ENCODE measurements around the gene CDK14. TPM values are rescaled to one million over a fixed set of nuclear protein-coding genes. Genes with fewer than 3 reads are reported as not detected.

The CDK14 gene
- polyA plus RNA-seq, 3 donors: 1.7 to 2.5 (median 2.1) TPM

DNA sequence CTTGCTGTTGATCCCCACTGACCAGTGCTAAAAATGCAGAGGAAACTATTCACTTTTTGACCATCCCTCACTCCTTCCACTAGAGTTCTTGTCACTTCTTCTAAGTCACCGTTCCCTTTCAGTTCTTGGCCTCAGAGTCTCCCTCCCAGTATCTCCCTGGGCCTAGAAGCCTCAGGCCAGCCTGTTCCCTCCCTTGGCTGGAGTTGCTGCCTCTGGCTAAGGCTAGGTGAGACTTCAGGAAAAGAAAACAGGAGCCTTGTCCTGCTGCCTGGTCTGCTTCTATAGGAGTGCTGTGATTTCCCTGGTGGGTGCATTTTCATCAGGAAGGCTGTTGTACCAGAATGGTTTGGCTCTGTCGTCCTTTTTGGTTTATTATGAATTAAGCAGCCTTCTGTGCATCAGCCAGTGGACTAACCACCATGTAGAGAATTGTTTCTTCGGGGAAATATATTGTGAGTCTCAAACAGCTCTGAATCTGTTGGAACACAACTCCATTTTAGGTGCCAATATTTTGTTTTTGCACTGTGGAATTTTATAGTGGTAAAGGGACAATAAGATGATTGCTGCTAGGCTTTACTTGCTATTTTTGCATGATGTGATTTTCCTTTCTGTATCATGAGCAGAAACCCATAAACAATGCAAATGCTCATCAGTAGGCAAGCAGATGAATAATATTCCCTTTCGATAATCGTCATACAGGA lies 434.7 kb downstream of the CDK14 start:
- no peaks in the 10 kb centered on the region for H4K20me1 ChIP-seq (ENCODE audit: insufficient read depth, low read length)
- Mint-ChIP-seq H3K4me1 (no peaks in the 10 kb centered on the region), H3K36me3 (no peaks in the 10 kb centered on the region), H3K4me3 (no peak overlapping the region), H3K27ac (peak overlapping the region in 1 of 7 donors; percentile 4), H3K9me3 (peaks cover 0 to 6% (median 0%) of the 10 kb centered on the region in 7 donors), H3K27me3 (ENCODE audit: low read depth in 3 of 3) (no peaks in the 10 kb centered on the region)
- no peaks in the 10 kb centered on the region for H3K79me2 ChIP-seq (ENCODE audit: insufficient read depth, low read length)
- no peak overlapping the region for H2AFZ ChIP-seq (ENCODE audit: insufficient read depth, low read depth, low read length, poor library complexity, severe bottlenecking)
- H3K27ac ChIP-seq (ENCODE audit: low read depth in 1 of 2, low read length in 2 of 2): no peak overlapping the region
- no peak for DNase-seq
- 96% methylated on average over 2 of the region's 5 CpGs for WGBS (ENCODE audit: insufficient coverage)
- TF ChIP-seq, protein P1, sequence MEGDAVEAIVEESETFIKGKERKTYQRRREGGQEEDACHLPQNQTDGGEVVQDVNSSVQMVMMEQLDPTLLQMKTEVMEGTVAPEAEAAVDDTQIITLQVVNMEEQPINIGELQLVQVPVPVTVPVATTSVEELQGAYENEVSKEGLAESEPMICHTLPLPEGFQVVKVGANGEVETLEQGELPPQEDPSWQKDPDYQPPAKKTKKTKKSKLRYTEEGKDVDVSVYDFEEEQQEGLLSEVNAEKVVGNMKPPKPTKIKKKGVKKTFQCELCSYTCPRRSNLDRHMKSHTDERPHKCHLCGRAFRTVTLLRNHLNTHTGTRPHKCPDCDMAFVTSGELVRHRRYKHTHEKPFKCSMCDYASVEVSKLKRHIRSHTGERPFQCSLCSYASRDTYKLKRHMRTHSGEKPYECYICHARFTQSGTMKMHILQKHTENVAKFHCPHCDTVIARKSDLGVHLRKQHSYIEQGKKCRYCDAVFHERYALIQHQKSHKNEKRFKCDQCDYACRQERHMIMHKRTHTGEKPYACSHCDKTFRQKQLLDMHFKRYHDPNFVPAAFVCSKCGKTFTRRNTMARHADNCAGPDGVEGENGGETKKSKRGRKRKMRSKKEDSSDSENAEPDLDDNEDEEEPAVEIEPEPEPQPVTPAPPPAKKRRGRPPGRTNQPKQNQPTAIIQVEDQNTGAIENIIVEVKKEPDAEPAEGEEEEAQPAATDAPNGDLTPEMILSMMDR (IDR thresholded peaks at IDR 0.05): no peak
- H3K4me2 ChIP-seq (replicated peaks; ENCODE audit: extremely low read depth, low read length, poor library complexity, severe bottlenecking): no peak overlapping the region
- H3K9me3 ChIP-seq (replicated peaks in 1 of 2; ENCODE audit: control insufficient read depth in 1 of 2, insufficient read depth in 1 of 2, low read length in 2 of 2): no peaks in the 10 kb centered on the region
- H3K27me3 ChIP-seq (ENCODE audit: control insufficient read depth in 2 of 2, insufficient read depth in 2 of 2, low read length in 2 of 2): no peaks in the 10 kb centered on the region
- no peaks in the 10 kb centered on the region for H3K36me3 ChIP-seq (replicated peaks in 1 of 2; ENCODE audit: control insufficient read depth in 1 of 2, insufficient read depth in 2 of 2, low read length in 2 of 2)
- no peak overlapping the region for H3K9ac ChIP-seq (ENCODE audit: insufficient read depth, low read length, poor library complexity, severe bottlenecking)
- no peaks in the 10 kb centered on the region for H3K4me1 ChIP-seq (ENCODE audit: control insufficient read depth in 1 of 2, insufficient read depth in 2 of 2, low read length in 2 of 2)
- no peak overlapping the region for H3K4me3 ChIP-seq (replicated peaks in 1 of 3; ENCODE audit: low read depth in 2 of 3, low read length in 3 of 3)
- intact Hi-C loops (cut with micrococcal nuclease): loop anchor here in 1 of 2 donors (10.0 kb wide), 1 partner anchor 576 kb away; no protein-coding TSS in a partner anchor

DNA sequence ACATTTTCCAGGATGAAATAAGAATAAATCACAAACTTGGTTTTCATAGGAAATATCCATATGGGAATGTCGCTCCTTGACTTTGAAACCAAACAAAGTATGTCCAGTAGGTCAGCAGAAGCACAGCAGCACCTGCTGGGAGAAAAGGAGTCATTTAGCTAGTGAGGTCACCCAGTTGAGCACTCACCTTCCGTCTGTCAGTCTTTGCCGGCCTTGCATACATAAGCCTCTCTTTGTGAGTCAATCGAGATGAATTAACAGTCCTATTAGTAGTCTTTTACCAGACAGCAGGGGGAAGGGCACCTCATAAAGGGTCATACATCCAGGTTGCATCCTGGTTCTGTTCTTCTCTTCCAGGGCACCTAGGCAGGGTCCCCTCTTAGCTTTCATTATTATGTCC lies 435.6 kb downstream of the CDK14 start:
- Mint-ChIP-seq H3K9me3 (peaks cover 0 to 6% (median 0%) of the 10 kb centered on the region in 7 donors), H3K27me3 (ENCODE audit: low read depth in 3 of 3) (peaks cover 0 to 1% (median 0%) of the 10 kb centered on the region in 3 donors), H3K4me1 (no peaks in the 10 kb centered on the region), H3K36me3 (no peaks in the 10 kb centered on the region), H3K4me3 (no peak overlapping the region), H3K27ac (no peak overlapping the region)
- H3K4me3 ChIP-seq (replicated peaks in 1 of 3; ENCODE audit: low read depth in 2 of 3, low read length in 3 of 3): no peak overlapping the region
- intact Hi-C loops (cut with micrococcal nuclease): loop anchor here in 1 of 2 donors (10.0 kb wide), 1 partner anchor 577 kb away; no protein-coding TSS in a partner anchor
- TF ChIP-seq, protein P1 (IDR thresholded peaks at IDR 0.05): no peak
- no peak for DNase-seq
- no peak overlapping the region for H3K9ac ChIP-seq (ENCODE audit: insufficient read depth, low read length, poor library complexity, severe bottlenecking)
- H3K4me1 ChIP-seq (ENCODE audit: control insufficient read depth in 1 of 2, insufficient read depth in 2 of 2, low read length in 2 of 2): no peaks in the 10 kb centered on the region
- no peaks in the 10 kb centered on the region for H3K79me2 ChIP-seq (ENCODE audit: insufficient read depth, low read length)
- no peaks in the 10 kb centered on the region for H3K36me3 ChIP-seq (replicated peaks in 1 of 2; ENCODE audit: control insufficient read depth in 1 of 2, insufficient read depth in 2 of 2, low read length in 2 of 2)
- H4K20me1 ChIP-seq (ENCODE audit: insufficient read depth, low read length): no peaks in the 10 kb centered on the region
- H3K27me3 ChIP-seq (ENCODE audit: control insufficient read depth in 2 of 2, insufficient read depth in 2 of 2, low read length in 2 of 2): no peaks in the 10 kb centered on the region
- WGBS (ENCODE audit: insufficient coverage): 73% methylated on average over 3 of the region's 4 CpGs
- H3K4me2 ChIP-seq (replicated peaks; ENCODE audit: extremely low read depth, low read length, poor library complexity, severe bottlenecking): no peak overlapping the region
- H3K9me3 ChIP-seq (replicated peaks in 1 of 2; ENCODE audit: control insufficient read depth in 1 of 2, insufficient read depth in 1 of 2, low read length in 2 of 2): no peaks in the 10 kb centered on the region
- H2AFZ ChIP-seq (ENCODE audit: insufficient read depth, low read depth, low read length, poor library complexity, severe bottlenecking): no peak overlapping the region
- H3K27ac ChIP-seq (ENCODE audit: low read depth in 1 of 2, low read length in 2 of 2): no peak overlapping the region
